HG02970 (cell line): Measurements from ENCODE around the gene SPO11.

Source experiments
- ATAC-seq: cut with Tn5 transposase; IDR thresholded peaks from one replicate; pipeline ENCODE4 v1.9.1; 2021; ENCODE audit warnings: mild to moderate bottlenecking, moderate library complexity, moderate number of reproducible peaks; ENCODE audit not compliant: unreplicated experiment, low FRiP score

SPO11 gene

DNA sequence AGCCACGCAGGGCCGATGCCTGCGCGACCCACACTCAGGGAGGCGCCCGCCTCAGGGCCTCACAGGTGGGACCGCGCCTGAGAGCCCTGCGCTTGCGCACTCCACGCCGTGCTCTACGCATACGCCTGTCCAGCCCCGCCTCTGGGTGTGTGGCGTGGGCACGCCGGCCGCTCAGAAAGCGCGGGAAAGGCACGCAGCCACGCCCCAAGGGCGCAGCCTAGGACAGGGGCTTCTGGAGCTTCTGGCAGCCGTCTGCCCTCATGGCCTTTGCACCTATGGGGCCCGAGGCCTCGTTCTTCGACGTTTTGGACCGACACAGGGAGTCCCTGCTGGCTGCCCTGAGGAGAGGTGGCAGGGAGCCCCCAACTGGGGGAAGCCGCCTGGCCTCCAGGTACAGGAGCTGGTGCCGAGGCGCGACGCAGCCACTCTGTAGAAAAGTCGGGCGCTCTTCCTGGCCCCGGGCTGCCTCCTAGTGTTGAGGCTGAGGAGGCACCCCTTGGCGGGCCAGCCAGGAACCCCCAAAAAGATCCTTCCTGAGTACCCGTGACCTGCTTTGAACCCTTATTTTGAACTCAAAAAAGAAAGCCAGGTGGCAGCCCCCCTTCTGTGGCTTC, at the start of gene SPO11:
Gene SPO11, plus strand, starts transcription at position 196 of the 614 bp plus-strand sequence. Its CDS starts 65 bp downstream, at position 261.
- no peak for ATAC-seq

- ATAC-seq: no peak
Observed at GRCh38 chr20:57280221-57280620, 49.4 kb upstream of the SPO11 start.

- ATAC-seq: no peak
Observed at GRCh38 chr20:57281900-57282299, 47.7 kb upstream of the SPO11 start.

- no peak for ATAC-seq
Observed at GRCh38 chr20:57282670-57283361, 46.8 kb upstream of the SPO11 start.

- ATAC-seq: no peak
Observed at GRCh38 chr20:57283860-57284259, 45.7 kb upstream of the SPO11 start.

- no peak for ATAC-seq
Observed at GRCh38 chr20:57287007-57287880, 42.4 kb upstream of the SPO11 start.

- no peak for ATAC-seq
Observed at GRCh38 chr20:57287901-57288300, 41.7 kb upstream of the SPO11 start.

GRCh38 chr20:57288651-57289277, 40.8 kb upstream of the SPO11 start:
- no peak for ATAC-seq

- ATAC-seq: no peak
Observed at GRCh38 chr20:57289391-57290177, 40.0 kb upstream of the SPO11 start.

DNA sequence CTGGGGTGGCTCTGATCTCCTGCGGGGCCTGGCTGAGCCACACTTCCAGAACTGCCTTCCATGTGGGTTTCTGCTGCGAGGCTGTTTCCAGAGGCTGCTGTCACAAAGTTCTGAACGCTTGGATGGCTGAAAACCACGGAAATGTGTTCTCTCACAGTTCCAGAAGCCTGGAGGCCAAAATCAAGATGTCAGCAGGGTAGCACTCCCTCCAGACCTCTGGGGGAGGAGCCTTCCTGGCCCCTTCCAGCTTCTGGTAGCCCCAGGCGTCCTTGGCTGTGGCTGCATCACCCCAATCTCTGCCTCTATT, 39.5 kb upstream of the SPO11 start:
- no peak for ATAC-seq

- ATAC-seq: no peak
Observed at GRCh38 chr20:57291003-57291402, 38.6 kb upstream of the SPO11 start.

DNA sequence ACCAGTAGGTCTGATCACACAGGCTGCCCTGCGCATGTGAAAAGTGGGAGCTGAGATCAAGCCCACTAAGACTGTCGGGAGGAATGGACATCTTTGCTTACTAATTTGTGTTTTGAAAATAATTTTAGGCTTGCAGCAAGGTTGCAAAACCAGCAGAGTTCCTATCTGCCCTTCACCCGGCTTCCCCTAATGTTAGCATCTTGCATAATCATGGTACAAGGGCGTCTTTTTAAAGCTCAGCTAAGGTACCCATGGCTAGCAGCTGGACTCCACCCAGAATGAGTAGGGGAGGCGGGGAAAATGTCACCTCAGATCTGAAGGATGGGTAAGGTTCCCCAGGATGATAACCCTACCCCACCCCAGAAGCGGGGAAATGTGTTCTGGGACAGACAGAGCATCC, 37.9 kb upstream of the SPO11 start:
- no peak for ATAC-seq

GRCh38 chr20:57292611-57293010, 37.0 kb upstream of the SPO11 start:
- no peak for ATAC-seq

DNA sequence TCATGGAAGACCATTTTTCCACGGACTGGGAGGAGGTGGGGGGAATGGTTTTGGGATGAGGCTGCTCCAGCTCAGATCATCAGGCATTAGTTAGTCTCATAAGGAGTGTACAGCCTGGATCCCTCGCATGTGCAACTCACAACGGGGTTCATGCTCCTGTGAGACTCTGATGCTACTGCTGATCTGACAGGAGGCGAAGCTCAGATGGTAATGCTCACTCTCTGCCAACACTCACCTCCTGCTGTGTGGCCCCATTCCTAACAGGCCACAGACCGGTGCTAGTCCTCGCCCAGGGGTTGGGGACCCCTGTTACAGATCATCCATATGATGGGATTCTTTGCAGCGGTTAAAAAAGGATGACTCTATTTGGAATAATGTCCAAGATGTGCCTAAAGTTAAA, 35.6 kb upstream of the SPO11 start:
- ATAC-seq: no peak

DNA sequence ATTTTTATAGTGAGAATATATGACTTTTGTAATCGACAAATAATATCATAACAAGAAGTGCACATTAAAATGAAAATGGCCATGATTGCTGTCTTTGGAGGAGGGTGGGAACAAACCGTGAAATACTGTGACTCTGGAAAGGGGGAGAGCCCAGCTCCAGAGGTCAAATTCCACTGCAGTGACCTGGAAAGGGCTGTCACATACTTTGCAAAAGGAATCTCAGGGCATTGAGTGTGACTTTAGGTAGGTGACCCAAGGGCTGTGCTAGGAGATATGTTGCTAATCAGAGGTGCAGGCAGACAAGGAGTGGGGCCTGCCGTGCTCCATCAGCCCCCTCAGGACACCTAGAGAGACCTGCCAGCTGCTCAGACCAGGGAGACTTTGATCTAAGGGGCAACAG, 35.1 kb upstream of the SPO11 start:
- no peak for ATAC-seq

DNA sequence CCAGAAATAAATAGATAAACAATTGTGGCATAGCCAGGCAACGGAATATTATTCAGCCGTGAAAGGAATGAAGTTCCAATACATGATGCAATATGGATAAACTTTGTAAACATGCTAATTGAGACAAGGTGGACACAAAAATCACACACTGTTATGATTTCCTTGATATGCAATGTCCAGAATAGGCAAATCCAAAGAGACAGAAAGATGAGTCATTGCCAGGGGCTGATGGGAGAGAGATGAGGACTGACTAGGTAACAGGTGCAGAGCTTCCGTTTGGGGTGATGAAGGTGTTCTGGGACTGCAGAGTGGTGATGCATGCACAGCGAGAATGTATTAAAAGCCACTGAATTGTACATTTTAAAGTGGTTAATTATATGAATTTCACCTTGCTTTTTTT, 31.1 kb upstream of the SPO11 start:
- ATAC-seq: no peak

DNA sequence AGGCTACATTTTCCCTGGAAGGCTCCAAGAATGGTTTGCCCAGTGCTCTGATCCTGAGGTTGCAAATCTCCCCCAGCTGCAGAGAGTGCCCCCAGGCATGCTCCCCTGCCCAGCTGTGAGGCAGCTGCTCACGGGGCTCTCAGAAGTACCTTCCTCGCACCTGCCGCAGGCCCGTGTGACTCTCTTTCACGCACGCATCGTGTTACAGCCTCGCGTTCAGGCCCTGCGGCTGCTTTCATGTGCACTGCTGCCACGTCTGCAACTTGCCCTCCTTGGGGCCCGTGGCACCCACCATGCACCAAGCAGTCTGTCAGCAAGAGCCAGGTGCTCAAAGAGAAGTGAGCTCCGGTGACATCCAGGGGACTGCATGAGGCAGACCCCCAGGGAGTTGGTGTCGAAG, 28.6 kb upstream of the SPO11 start:
- no peak for ATAC-seq

DNA sequence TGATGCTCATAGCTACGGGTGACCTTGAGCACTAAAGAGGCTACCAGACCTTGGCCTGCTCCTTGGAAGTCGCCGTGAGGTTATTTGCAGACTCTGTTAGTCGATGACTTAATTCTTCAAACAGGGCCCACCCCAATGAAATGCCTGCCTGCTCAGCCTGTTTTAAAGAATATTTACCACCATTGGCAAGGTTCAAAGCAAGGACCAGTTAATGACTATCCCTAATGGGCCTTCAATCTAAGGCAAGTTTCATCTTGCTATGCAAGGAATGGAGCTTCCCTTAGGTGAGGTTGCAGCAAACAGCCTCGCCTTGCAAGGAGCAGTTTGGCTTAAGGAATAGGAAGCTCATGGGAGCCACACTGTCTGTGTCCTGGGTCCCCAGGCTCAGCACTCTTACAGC, 22.9 kb upstream of the SPO11 start:
- ATAC-seq: no peak

DNA sequence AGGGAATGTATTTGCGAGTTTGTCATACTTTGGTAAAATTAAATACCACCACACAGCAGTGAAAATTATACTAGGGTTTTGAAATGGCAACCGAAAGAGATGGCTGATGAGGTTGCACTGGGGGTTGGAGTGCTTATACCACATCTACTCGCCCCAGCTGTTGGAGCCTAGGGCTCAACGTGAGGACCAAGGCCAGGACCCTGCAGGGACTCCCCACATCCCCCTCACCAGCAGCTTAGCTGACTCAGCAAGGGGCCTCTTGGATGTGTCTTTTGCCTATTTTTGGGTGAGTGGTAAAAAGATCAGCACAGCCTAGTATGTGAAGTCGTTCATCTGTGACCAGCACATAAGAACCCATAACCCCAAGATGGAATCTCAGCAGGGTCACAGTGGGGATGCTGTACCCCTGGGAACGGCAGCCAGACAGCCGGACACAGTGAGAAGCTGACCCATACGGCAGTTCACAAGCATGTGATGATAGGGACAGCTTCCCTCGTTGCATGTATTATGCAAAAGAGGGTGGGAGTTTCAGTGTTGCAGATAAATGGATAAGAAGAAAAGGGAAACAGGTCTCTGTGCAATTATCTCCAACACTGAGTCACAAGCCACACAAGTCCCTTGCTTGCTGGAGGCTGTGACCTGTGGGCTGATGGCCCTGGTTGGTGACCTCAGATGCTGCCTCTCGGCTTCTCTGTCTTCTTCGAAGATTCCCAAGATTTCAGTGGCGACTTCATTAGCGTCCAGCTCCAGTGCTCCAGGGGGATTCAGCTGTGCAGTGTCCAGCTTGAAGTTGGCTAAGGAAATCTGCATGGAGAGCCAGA, 20.9 kb upstream of the SPO11 start:
- no peak for ATAC-seq
